Endothelial cell of umbilical vein (primary cell): ENCODE measurements around the gene ZC3HAV1. TPM values are rescaled to one million over a fixed set of nuclear protein-coding genes. Genes with fewer than 3 reads are reported as not detected.

ENCODE experiments used
- BruUV-seq: library from RNA; stranded (reverse); fragments of 400-500 nt; replicated peaks from 2 replicates; lab custom pipeline; 2021; lab: Mats Ljungman, UMichigan
- CTCF ChIA-PET: fragments of 300-600, 350-600 bp; sonication (Branson Sonifier 250); formaldehyde crosslinking; loops from one replicate; lab custom pipeline; 2021; ENCODE audit warnings: antibody characterized with exemption, inconsistent platforms; lab: Charles Lee
- POLR2A ChIA-PET: fragments of 300-600, 350-600 bp; sonication (Branson Sonifier 250); formaldehyde crosslinking; loops from one replicate; lab custom pipeline; 2021; ENCODE audit warnings: antibody characterized with exemption, inconsistent platforms; lab: Charles Lee
- DNase-seq: peaks from one replicate; pipeline ENCODE4 v3.0.0-alpha.2; 2011; ENCODE audit warnings: low read depth, low spot score
- FAIRE-seq: peaks from 2 replicates; lab custom pipeline; 2011; peaks lifted over from hg19 to GRCh38; lab: Jason Lieb, UNC
- H2AFZ ChIP-seq: 2 replicates; pipeline ENCODE4 v1.6.0; 2012; ENCODE audit warnings: low read depth, low read length, control low read depth, inconsistent platforms
- H3K27ac ChIP-seq: 2 replicates; pipeline ENCODE4 v1.5.1; 2011; ENCODE audit warnings: low read depth, mild to moderate bottlenecking, control low read depth, low read length, moderate library complexity; ENCODE audit not compliant: insufficient read depth
- H3K27me3 ChIP-seq, 2 experiments: 2 replicates each; pipeline versions ENCODE4 v1.6.0 to v1.6.1; 2011; ENCODE audit warnings: low read length in 2 of 2, mixed read lengths in 1 of 2; ENCODE audit not compliant: control insufficient read depth in 2 of 2, insufficient read depth in 2 of 2
- H3K36me3 ChIP-seq, 2 experiments: 2 replicates in 1 of 2; 3 replicates in 1 of 2; pipeline ENCODE4 v1.5.1; 2011; ENCODE audit warnings: low read length in 2 of 2, mild to moderate bottlenecking in 1 of 2, moderate library complexity in 1 of 2; ENCODE audit not compliant: control insufficient read depth in 2 of 2, insufficient read depth in 2 of 2; ENCODE audit errors: extremely low read depth in 1 of 2
- H3K4me1 ChIP-seq: 3 replicates; pipeline ENCODE4 v1.5.1; 2011; ENCODE audit warnings: mild to moderate bottlenecking, low read length; ENCODE audit not compliant: control insufficient read depth, insufficient read depth; ENCODE audit errors: extremely low read depth
- H3K4me2 ChIP-seq: 2 replicates; pipeline ENCODE4 v1.6.1; 2011; ENCODE audit warnings: low read length, control low read depth, mixed read lengths; ENCODE audit not compliant: insufficient read depth
- H3K4me3 ChIP-seq, 3 experiments: fragments of 200-600 bp in 1 of 3; sonication (generic), shearing (Covaris generic) in 1 of 3; replicated peaks in 1 of 3; 2 replicates each; pipeline ENCODE4 v1.5.1; 2011 to 2016; ENCODE audit warnings: control low read depth in 3 of 3, low read length in 3 of 3, mild to moderate bottlenecking in 2 of 3, inconsistent platforms in 1 of 3, low read depth in 1 of 3, moderate library complexity in 1 of 3; ENCODE audit not compliant: insufficient read depth in 1 of 3
- H3K79me2 ChIP-seq: 2 replicates; pipeline ENCODE4 v1.6.0; 2012; ENCODE audit warnings: low read length, inconsistent platforms; ENCODE audit not compliant: control insufficient read depth, insufficient read depth
- H3K9ac ChIP-seq: replicated peaks from 2 replicates; pipeline ENCODE3; 2011; ENCODE audit warnings: low read length, control low read depth; ENCODE audit not compliant: insufficient read depth; ENCODE audit errors: extremely low read depth
- H3K9me1 ChIP-seq: replicated peaks from 3 replicates; pipeline ENCODE4 v1.6.0; 2011; ENCODE audit warnings: mild to moderate bottlenecking, low read length; ENCODE audit not compliant: control insufficient read depth, insufficient read depth; ENCODE audit errors: extremely low read depth
- H3K9me3 ChIP-seq: replicated peaks from 2 replicates; pipeline ENCODE4 v1.5.1; 2012; ENCODE audit warnings: low read length, inconsistent platforms; ENCODE audit not compliant: control insufficient read depth, insufficient read depth
- H4K20me1 ChIP-seq: replicated peaks from 2 replicates; pipeline ENCODE3; 2011; ENCODE audit warnings: mild to moderate bottlenecking, low read length; ENCODE audit not compliant: control insufficient read depth, insufficient read depth; ENCODE audit errors: extremely low read depth
- EZH2 ChIP-seq: IDR thresholded peaks from 2 replicates; pipeline ENCODE4 v1.6.1; 2012; ENCODE audit warnings: borderline replicate concordance, low read depth, mild to moderate bottlenecking, moderate library complexity, low read length, inconsistent platforms; ENCODE audit not compliant: severe bottlenecking
- FOS ChIP-seq: IDR thresholded peaks from 2 replicates; pipeline ENCODE4 v1.6.1; 2011; ENCODE audit warnings: mild to moderate bottlenecking, low read length, moderate library complexity, borderline replicate concordance; ENCODE audit not compliant: insufficient read depth
- GATA2 ChIP-seq: IDR thresholded peaks from 2 replicates; pipeline ENCODE4 v1.7.0; 2011; ENCODE audit warnings: low read depth, mild to moderate bottlenecking, moderate library complexity, mixed read lengths, low read length; ENCODE audit not compliant: insufficient read length, insufficient read depth
- JUN ChIP-seq: IDR thresholded peaks from 2 replicates; pipeline ENCODE4 v1.6.1; 2011; ENCODE audit warnings: borderline replicate concordance, low read depth; ENCODE audit not compliant: insufficient read length, insufficient read depth
- MYC ChIP-seq: IDR thresholded peaks from one replicate; pipeline ENCODE4 v1.6.1; 2011; ENCODE audit warnings: mild to moderate bottlenecking, low read depth, low read length
- POLR2A ChIP-seq: IDR thresholded peaks from 2 replicates; pipeline ENCODE4 v1.6.1; 2012; ENCODE audit warnings: low read depth, mild to moderate bottlenecking, control low read depth, low read length
- POLR2AphosphoS5 ChIP-seq: IDR thresholded peaks from 2 replicates; pipeline ENCODE4 v1.6.1; 2012; ENCODE audit warnings: low read depth, mild to moderate bottlenecking, control low read depth, low read length, moderate library complexity; ENCODE audit not compliant: insufficient read depth
- dilution Hi-C: fragments of 300-500 bp; cut with MboI; formaldehyde crosslinking; loops from one replicate; pipeline ENCODE4 v1.15.0; 2019; ENCODE audit warnings: low sequenced_read_pairs; ENCODE audit not compliant: extremely low pct_ligation_motif_present
- intact Hi-C: fragments of 100-400 bp; cut with micrococcal nuclease; formaldehyde crosslinking; loops from one replicate; pipeline ENCODE4 v1.10.0; 2022
- polyA plus RNA-seq, 4 experiments: library from polyadenylated mRNA; depleted of rRNA in 3 of 4; stranded (reverse) in 3 of 4; unstranded in 1 of 4; fragments of >200 nt; gene quantifications; 2 replicates each; pipeline versions ENCODE4 v1.2.1 to v1.2.3, GENCODE V29; 2011 to 2012; ENCODE audit warnings: missing spikeins in 1 of 4
- total RNA-seq: library from RNA; stranded (reverse); gene quantifications from 2 replicates; pipeline ENCODE4 v1.2.3, GENCODE V29; 2021
- TF ChIP-seq, protein P1 (sequence below), 2 donors: IDR thresholded peaks; 1 replicate in 1 of 2; 2 replicates in 1 of 2; pipeline ENCODE4 v1.5.1; 2011; ENCODE audit warnings: low read length in 2 of 2, mild to moderate bottlenecking in 2 of 2, moderate library complexity in 2 of 2, control low read depth in 1 of 2, inconsistent platforms in 1 of 2, low read depth in 1 of 2; ENCODE audit not compliant: insufficient read depth in 1 of 2; ENCODE audit errors: extremely low read depth in 1 of 2
- TF ChIP-seq, protein P2 (sequence below): IDR thresholded peaks from 2 replicates; pipeline ENCODE4 v1.6.1; 2011; ENCODE audit not compliant: insufficient read depth, insufficient read length

Gene ZC3HAV1
- total and polyA plus RNA-seq, 2 donors (not counting 3 experiments of a cell fraction or from before 2014, with no cell fraction given) = 17.1 to 37.7 TPM

DNA sequence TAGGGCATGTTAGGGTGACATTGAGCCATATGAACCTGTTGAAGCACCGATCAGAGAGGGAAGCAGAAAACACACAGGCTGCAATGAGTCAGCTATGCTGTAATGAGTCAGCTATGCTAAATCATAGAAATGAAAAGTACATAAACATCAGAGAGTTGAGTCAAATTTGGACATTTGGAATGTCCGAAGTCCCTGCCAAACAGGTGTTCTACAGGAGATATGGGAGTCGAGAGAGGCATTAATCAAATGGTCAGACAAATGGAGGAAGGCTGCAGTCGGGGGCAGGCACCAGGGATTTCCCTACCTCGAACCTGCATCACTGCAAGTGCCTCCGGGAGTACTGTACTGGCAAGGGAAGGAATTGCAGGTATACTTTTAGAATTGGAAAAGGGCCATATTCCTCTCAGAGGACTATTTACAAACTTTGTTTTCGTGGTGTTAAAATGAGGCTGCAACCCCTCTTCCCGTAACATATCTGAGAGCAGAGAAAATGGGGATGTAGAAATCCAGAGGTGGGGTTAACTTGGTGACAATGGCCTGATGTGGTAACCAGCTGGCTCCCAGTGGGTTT is 8.8 kb upstream of the ZC3HAV1 start:
- H3K9me1 ChIP-seq = no peaks in the 10 kb centered on the region
- dilution Hi-C loops (no loop called here), intact Hi-C loops (loop anchor here (1.0 kb wide), 1 partner anchor 9 kb away; the partner anchor contains the start of gene ZC3HAV1)
- FAIRE-seq = peak; percentile 86
- no peaks in the 10 kb centered on the region for H3K79me2 ChIP-seq
- peak; percentile 86 for DNase-seq
- H3K36me3 ChIP-seq = no peaks in the 10 kb centered on the region
- H3K27ac ChIP-seq = no peak overlapping the region
- TF ChIP-seq, protein P1, sequence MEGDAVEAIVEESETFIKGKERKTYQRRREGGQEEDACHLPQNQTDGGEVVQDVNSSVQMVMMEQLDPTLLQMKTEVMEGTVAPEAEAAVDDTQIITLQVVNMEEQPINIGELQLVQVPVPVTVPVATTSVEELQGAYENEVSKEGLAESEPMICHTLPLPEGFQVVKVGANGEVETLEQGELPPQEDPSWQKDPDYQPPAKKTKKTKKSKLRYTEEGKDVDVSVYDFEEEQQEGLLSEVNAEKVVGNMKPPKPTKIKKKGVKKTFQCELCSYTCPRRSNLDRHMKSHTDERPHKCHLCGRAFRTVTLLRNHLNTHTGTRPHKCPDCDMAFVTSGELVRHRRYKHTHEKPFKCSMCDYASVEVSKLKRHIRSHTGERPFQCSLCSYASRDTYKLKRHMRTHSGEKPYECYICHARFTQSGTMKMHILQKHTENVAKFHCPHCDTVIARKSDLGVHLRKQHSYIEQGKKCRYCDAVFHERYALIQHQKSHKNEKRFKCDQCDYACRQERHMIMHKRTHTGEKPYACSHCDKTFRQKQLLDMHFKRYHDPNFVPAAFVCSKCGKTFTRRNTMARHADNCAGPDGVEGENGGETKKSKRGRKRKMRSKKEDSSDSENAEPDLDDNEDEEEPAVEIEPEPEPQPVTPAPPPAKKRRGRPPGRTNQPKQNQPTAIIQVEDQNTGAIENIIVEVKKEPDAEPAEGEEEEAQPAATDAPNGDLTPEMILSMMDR (IDR thresholded peaks at IDR 0.05; ENCODE audit: extremely low read depth in 1 of 2, insufficient read depth in 1 of 2, low read depth in 1 of 2, low read length in 2 of 2) = peak in 1 of 2 donors; percentile 13
- peak; percentile 98 for TF ChIP-seq FOS
- peak; percentile 46 for TF ChIP-seq GATA2
- TF ChIP-seq POLR2A = no peak
- TF ChIP-seq MYC = no peak
- TF ChIP-seq, protein P2, sequence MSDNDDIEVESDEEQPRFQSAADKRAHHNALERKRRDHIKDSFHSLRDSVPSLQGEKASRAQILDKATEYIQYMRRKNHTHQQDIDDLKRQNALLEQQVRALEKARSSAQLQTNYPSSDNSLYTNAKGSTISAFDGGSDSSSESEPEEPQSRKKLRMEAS = no peak
- TF ChIP-seq POLR2AphosphoS5 = peak; percentile 79
- TF ChIP-seq JUN = peak; percentile 85
- no peak for TF ChIP-seq EZH2
- H4K20me1 ChIP-seq = no peaks in the 10 kb centered on the region
- ChIA-PET POLR2A (no interaction called here), CTCF (interaction anchor here (0.6 to 1.9 kb wide), 7 partner anchors 9 to 232 kb away, joined by 3 to 5 read pairs (median 3); a partner anchor contains a TSS)
- H2AFZ ChIP-seq = no peak overlapping the region
- H3K4me3 ChIP-seq = no peak overlapping the region
- H3K4me2 ChIP-seq = peak overlapping the region; percentile 39
- peaks cover 0 to 2% of the 10 kb centered on the region in 2 experiments for H3K27me3 ChIP-seq
- no TSS peak for BruUV-seq
- peaks cover 16% of the 10 kb centered on the region for H3K4me1 ChIP-seq
- no peak overlapping the region for H3K9ac ChIP-seq
- no peaks in the 10 kb centered on the region for H3K9me3 ChIP-seq
